ENCODE measurements around the gene METTL21C. TPM values are rescaled to one million over a fixed set of nuclear protein-coding genes. Genes with fewer than 3 reads are reported as not detected.

METTL21C gene
- not detected in 2 replicates for total RNA-seq (2021)
- Bru-seq, nascent RNA, result not detected
- not detected for BruChase-seq, experiment 1, labeled RNA remaining after a 2-hour chase
- not detected for BruChase-seq, experiment 2, labeled RNA remaining after a 6-hour chase
- long read RNA-seq, result 0 reads

DNA sequence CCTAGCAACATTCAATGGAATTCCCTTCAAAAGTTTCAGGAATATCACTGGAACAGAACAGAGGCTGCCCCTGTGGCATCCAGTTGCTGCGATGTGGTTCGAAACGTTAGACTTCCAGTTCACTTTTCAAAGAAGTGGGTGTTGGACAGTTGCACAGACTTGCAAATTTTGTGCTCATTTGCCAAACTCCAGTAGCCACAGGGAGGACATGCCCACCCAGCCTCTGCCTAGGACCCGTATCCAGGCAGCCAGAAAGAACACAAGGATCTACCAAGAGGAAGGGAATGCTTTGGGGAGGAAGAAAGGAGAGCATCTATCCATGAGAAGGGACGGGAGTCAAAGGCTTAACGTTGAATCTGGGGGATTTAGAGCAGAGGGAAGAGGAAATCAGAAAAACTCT lies at the start of gene METTL21C:
METTL21C (minus strand) TSS at position 108 of the 400 bp plus-strand sequence. CDS start 546 bp downstream, outside the sequence.
- POLR2A ChIA-PET (ENCODE audit: unreplicated experiment), result interaction anchor here (0.6 kb wide), 1 partner anchor 160 kb away, joined by 4 read pairs; no protein-coding TSS in a partner anchor
- no peaks in the 10 kb centered on the region for H3K27me3 ChIP-seq (ENCODE audit: insufficient read depth, low read depth)

DNA sequence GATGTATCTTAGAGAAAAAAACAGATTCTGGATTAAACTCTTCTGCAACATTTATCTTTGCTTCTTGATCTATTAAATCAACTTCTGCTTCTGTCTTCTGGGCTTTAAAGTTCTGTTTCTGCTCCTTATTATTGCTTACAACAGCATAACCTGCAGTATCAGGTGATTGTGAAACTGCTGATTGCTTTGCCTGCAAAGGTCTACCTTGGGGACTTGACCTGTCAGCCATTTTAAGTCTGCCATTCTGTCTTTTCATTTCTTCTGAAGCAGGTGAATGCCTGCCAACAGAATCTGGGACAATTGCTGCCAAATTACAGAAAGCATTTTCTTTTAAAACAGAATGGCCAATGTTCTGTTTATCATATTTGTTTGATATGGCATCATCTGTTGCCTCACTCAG lies 47.7 kb upstream of the METTL21C start:
- POLR2A ChIA-PET (ENCODE audit: unreplicated experiment), result no interaction called here
- TF ChIP-seq EZH2 (IDR thresholded peaks at IDR 0.05; ENCODE audit: low read depth), result no peak
- TF ChIP-seq, protein P1, sequence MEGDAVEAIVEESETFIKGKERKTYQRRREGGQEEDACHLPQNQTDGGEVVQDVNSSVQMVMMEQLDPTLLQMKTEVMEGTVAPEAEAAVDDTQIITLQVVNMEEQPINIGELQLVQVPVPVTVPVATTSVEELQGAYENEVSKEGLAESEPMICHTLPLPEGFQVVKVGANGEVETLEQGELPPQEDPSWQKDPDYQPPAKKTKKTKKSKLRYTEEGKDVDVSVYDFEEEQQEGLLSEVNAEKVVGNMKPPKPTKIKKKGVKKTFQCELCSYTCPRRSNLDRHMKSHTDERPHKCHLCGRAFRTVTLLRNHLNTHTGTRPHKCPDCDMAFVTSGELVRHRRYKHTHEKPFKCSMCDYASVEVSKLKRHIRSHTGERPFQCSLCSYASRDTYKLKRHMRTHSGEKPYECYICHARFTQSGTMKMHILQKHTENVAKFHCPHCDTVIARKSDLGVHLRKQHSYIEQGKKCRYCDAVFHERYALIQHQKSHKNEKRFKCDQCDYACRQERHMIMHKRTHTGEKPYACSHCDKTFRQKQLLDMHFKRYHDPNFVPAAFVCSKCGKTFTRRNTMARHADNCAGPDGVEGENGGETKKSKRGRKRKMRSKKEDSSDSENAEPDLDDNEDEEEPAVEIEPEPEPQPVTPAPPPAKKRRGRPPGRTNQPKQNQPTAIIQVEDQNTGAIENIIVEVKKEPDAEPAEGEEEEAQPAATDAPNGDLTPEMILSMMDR (conservative IDR thresholded peaks at IDR 0.05), result no peak
- H3K4me2 ChIP-seq, result no peak overlapping the region
- no peak overlapping the region for H3K27ac ChIP-seq
- no peak overlapping the region for H3K4me3 ChIP-seq
- H3K9me3 ChIP-seq (ENCODE audit: insufficient read depth, low read depth), result peaks cover 5% of the 10 kb centered on the region; the same call in 1 of the 2 replicates
- no peak for DNase-seq
- no peaks in the 10 kb centered on the region for H3K4me1 ChIP-seq (replicated peaks; ENCODE audit: insufficient read depth)
- H3K27me3 ChIP-seq (ENCODE audit: insufficient read depth, low read depth), result peaks cover 100% of the 10 kb centered on the region
- no peaks in the 10 kb centered on the region for H3K36me3 ChIP-seq (ENCODE audit: low read depth)
- H2AFZ ChIP-seq, result no peak overlapping the region
- no peaks in the 10 kb centered on the region for H4K20me1 ChIP-seq (ENCODE audit: insufficient read depth)
- no peaks in the 10 kb centered on the region for H3K79me2 ChIP-seq (ENCODE audit: low read depth)
- no peaks in the 10 kb centered on the region for H3K9me2 ChIP-seq (ENCODE audit: insufficient read depth)
- H3F3A ChIP-seq (ENCODE audit: insufficient read depth, low read depth), result no peaks in the 10 kb centered on the region
- BruUV-seq (replicated peaks), result no TSS peak
- CTCF ChIA-PET, result no interaction called here
- intact Hi-C loops (cut with micrococcal nuclease; ENCODE audit: unreplicated experiment), result no loop called here

More for the DNA sequence above, at the start of gene METTL21C:
- no peaks in the 10 kb centered on the region for H3K36me3 ChIP-seq (ENCODE audit: low read depth)
- no peak within 1 kb of the TSS for H3K4me3 ChIP-seq
- peaks cover 15% of the 10 kb centered on the region for H3K4me1 ChIP-seq (replicated peaks; ENCODE audit: insufficient read depth)
- H3K4me2 ChIP-seq, result no peak within 1 kb of the TSS
- no peaks in the 10 kb centered on the region for H3K79me2 ChIP-seq (ENCODE audit: low read depth)
- H3K27ac ChIP-seq, result no peak within 1 kb of the TSS
- 0 out of 2 replicates have a peak, but pooled peaks cover 2% of the 10 kb centered on the region for H3F3A ChIP-seq (ENCODE audit: insufficient read depth, low read depth)
- no peak for TF ChIP-seq EZH2 (IDR thresholded peaks at IDR 0.05; ENCODE audit: low read depth)
- no peaks in the 10 kb centered on the region for H3K9me3 ChIP-seq (ENCODE audit: insufficient read depth, low read depth)
- DNase-seq, result no peak
- intact Hi-C loops (cut with micrococcal nuclease; ENCODE audit: unreplicated experiment), result no loop called here
- CTCF ChIA-PET, result no interaction called here
- no peak within 1 kb of the TSS for H2AFZ ChIP-seq
- no TSS peak for BruUV-seq (replicated peaks)
- no peaks in the 10 kb centered on the region for H4K20me1 ChIP-seq (ENCODE audit: insufficient read depth)
- H3K9me2 ChIP-seq (ENCODE audit: insufficient read depth), result no peaks in the 10 kb centered on the region

DNA sequence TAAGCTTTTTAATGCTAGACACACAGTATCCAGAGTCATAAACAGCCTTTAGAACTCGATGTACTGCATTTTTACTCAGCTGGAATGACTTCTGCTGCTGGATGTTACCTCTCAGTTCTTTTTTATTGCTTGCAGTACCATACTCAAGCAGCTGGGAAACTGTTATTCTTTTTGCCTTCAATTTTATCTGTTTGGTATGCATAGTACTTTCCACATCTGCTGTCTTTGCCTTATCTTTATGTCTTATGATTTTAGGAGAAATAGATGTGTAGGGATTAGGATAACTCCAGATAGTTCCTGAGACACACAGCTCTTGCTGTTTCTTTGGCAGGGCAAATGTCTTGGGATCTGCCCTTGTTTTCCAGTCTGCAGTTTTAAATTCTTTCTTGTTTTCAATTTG lies 47.3 kb upstream of the METTL21C start:
- Histone ChIP-seq H3K27me3 (ENCODE audit: insufficient read depth, low read depth) (peaks cover 100% of the 10 kb centered on the region), H4K20me1 (ENCODE audit: insufficient read depth) (no peaks in the 10 kb centered on the region), H3F3A (ENCODE audit: insufficient read depth, low read depth) (no peaks in the 10 kb centered on the region), H3K4me1 (replicated peaks; ENCODE audit: insufficient read depth) (no peaks in the 10 kb centered on the region), H3K9me2 (ENCODE audit: insufficient read depth) (no peaks in the 10 kb centered on the region), H3K4me3 (no peak overlapping the region), H3K27ac (no peak overlapping the region), H2AFZ (no peak overlapping the region), H3K79me2 (ENCODE audit: low read depth) (no peaks in the 10 kb centered on the region), H3K36me3 (ENCODE audit: low read depth) (no peaks in the 10 kb centered on the region), H3K9me3 (ENCODE audit: insufficient read depth, low read depth) (peaks cover 5% of the 10 kb centered on the region; the same call in 1 of the 2 replicates), H3K4me2 (no peak overlapping the region)
- BruUV-seq (replicated peaks), result no TSS peak
- intact Hi-C loops (cut with micrococcal nuclease; ENCODE audit: unreplicated experiment), result no loop called here
- TF ChIP-seq, protein P1 (conservative IDR thresholded peaks at IDR 0.05), result no peak
- no peak for TF ChIP-seq EZH2 (IDR thresholded peaks at IDR 0.05; ENCODE audit: low read depth)
- no peak for DNase-seq
- POLR2A ChIA-PET (ENCODE audit: unreplicated experiment), result no interaction called here
- CTCF ChIA-PET, result no interaction called here
